ENCODE results near the gene PCDHGC3.

Gene PCDHGC3

DNA sequence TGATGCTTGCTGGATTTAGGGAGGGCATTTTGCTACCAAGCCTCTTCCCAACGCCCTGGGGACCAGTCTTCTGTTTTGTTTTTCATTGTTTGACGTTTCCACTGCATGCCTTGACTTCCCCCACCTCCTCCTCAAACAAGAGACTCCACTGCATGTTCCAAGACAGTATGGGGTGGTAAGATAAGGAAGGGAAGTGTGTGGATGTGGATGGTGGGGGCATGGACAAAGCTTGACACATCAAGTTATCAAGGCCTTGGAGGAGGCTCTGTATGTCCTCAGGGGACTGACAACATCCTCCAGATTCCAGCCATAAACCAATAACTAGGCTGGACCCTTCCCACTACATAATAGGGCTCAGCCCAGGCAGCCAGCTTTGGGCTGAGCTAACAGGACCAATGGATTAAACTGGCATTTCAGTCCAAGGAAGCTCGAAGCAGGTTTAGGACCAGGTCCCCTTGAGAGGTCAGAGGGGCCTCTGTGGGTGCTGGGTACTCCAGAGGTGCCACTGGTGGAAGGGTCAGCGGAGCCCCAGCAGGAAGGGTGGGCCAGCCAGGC is 36.1 kb downstream of the PCDHGC3 start:
- Histone ChIP-seq H3K36me3 (peaks cover 14% of the 10 kb centered on the region), H3K27ac (no peak overlapping the region)

DNA sequence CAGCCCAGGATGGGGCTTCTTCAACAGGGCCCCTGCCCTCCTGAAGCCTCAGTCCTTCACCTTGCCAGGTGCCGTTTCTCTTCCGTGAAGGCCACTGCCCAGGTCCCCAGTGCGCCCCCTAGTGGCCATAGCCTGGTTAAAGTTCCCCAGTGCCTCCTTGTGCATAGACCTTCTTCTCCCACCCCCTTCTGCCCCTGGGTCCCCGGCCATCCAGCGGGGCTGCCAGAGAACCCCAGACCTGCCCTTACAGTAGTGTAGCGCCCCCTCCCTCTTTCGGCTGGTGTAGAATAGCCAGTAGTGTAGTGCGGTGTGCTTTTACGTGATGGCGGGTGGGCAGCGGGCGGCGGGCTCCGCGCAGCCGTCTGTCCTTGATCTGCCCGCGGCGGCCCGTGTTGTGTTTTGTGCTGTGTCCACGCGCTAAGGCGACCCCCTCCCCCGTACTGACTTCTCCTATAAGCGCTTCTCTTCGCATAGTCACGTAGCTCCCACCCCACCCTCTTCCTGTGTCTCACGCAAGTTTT is 36.7 kb downstream of the PCDHGC3 start:
- peak; percentile 81 for DNase-seq

More for the DNA sequence above, 36.1 kb downstream of the PCDHGC3 start:
- TF ChIP-seq, protein P1, sequence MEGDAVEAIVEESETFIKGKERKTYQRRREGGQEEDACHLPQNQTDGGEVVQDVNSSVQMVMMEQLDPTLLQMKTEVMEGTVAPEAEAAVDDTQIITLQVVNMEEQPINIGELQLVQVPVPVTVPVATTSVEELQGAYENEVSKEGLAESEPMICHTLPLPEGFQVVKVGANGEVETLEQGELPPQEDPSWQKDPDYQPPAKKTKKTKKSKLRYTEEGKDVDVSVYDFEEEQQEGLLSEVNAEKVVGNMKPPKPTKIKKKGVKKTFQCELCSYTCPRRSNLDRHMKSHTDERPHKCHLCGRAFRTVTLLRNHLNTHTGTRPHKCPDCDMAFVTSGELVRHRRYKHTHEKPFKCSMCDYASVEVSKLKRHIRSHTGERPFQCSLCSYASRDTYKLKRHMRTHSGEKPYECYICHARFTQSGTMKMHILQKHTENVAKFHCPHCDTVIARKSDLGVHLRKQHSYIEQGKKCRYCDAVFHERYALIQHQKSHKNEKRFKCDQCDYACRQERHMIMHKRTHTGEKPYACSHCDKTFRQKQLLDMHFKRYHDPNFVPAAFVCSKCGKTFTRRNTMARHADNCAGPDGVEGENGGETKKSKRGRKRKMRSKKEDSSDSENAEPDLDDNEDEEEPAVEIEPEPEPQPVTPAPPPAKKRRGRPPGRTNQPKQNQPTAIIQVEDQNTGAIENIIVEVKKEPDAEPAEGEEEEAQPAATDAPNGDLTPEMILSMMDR (IDR thresholded peaks at IDR 0.05; ENCODE audit: low read depth, low read length): no peak
- Histone ChIP-seq H3K9me3 (ENCODE audit: severe bottlenecking) (no peaks in the 10 kb centered on the region), H3K27me3 (ENCODE audit: insufficient read depth, low read depth, severe bottlenecking) (no peaks in the 10 kb centered on the region), H3K4me3 (ENCODE audit: low read depth, low read length) (no peak overlapping the region)
- DNase-seq: no peak

DNA sequence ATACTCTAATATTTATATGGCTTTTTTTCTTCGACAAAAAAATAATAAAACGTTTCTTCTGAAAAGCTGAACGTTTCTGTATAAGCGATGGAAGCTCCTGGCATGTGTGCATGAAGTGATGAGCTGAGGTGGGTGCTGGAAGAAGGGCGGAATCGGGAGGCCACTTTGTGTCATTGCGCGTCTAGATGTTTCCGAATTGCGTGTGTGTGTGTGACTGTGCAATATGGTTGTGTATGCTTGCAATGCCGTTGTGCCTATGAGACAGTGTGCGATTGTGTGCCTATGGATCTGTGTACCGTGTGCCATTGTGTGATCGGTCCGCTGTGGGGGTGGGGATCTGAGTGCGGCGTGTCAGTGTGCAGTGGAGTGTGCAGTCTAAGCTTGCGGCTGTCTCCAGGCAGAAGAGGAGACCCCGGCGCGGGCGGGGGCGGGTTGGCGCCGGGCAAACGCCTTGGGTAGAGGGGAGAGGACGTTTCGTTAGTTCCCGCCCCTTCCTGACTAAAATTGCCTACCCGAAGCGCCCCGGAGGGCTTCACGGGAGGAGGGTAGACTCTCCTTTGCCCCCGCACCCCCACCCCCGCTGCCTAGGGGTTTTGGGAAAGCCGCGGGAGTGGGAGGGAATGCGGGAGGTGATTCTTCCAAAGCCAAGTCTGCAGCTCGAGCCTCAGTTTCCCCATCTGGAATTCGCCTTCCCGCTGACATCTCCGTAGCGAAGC is 37.3 kb downstream of the PCDHGC3 start:
- no peak overlapping the region for H3K27ac ChIP-seq
- H3K4me3 ChIP-seq (ENCODE audit: low read depth, low read length): no peak overlapping the region

More for the DNA sequence above, 36.7 kb downstream of the PCDHGC3 start:
- Histone ChIP-seq H3K36me3 (peaks cover 20% of the 10 kb centered on the region), H3K27me3 (ENCODE audit: insufficient read depth, low read depth, severe bottlenecking) (no peaks in the 10 kb centered on the region), H3K27ac (no peak overlapping the region), H3K9me3 (ENCODE audit: severe bottlenecking) (no peaks in the 10 kb centered on the region), H3K4me3 (ENCODE audit: low read depth, low read length) (no peak overlapping the region)
- TF ChIP-seq, protein P1 (IDR thresholded peaks at IDR 0.05; ENCODE audit: low read depth, low read length): peak; percentile 88

DNA sequence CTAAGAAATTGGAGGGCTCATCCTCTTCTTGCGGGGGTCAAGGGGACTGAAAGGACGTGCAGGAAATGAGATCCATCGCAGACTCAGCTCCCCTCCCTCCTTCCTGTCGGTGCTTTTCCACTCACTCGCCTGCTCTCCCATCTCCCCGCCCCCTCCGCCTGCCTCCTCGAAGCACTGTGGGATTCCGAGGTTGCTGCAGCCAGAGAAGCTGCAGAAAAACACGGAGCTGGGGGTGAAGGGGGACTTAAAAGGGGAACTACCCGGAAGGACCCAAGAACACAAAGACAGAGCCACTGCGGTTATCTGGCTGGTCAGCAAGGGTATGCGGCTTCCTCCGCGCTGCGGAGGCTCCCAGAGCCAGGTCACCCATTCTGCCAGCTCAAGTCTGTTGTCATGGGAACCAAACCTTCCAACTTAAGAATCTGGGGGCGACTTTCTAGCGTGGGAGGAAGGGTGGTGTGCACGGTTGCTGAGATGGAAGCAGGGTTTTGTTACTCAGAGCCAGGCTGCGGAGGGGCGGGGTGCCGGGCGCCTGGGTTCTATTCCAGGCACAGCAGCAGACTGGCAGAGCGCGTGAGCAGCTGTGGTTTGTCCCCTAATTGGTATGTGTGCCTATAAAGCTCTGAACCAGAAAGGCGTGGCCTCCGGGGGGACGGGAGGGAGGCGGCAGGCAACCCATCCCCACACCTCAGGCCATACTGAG is 38.0 kb downstream of the PCDHGC3 start:
- Histone ChIP-seq H3K36me3 (peaks cover 23% of the 10 kb centered on the region), H3K27ac (no peak overlapping the region), H3K4me3 (ENCODE audit: low read depth, low read length) (no peak overlapping the region), H3K9me3 (ENCODE audit: severe bottlenecking) (no peaks in the 10 kb centered on the region), H3K27me3 (ENCODE audit: insufficient read depth, low read depth, severe bottlenecking) (no peaks in the 10 kb centered on the region)
- TF ChIP-seq, protein P1 (IDR thresholded peaks at IDR 0.05; ENCODE audit: low read depth, low read length): no peak
- DNase-seq: no peak

More for the DNA sequence above, 37.3 kb downstream of the PCDHGC3 start:
- TF ChIP-seq, protein P1 (IDR thresholded peaks at IDR 0.05; ENCODE audit: low read depth, low read length): no peak
- H3K27me3 ChIP-seq (ENCODE audit: insufficient read depth, low read depth, severe bottlenecking): no peaks in the 10 kb centered on the region
- peaks cover 20% of the 10 kb centered on the region for H3K36me3 ChIP-seq
- H3K9me3 ChIP-seq (ENCODE audit: severe bottlenecking): no peaks in the 10 kb centered on the region
- no peak for DNase-seq

DNA sequence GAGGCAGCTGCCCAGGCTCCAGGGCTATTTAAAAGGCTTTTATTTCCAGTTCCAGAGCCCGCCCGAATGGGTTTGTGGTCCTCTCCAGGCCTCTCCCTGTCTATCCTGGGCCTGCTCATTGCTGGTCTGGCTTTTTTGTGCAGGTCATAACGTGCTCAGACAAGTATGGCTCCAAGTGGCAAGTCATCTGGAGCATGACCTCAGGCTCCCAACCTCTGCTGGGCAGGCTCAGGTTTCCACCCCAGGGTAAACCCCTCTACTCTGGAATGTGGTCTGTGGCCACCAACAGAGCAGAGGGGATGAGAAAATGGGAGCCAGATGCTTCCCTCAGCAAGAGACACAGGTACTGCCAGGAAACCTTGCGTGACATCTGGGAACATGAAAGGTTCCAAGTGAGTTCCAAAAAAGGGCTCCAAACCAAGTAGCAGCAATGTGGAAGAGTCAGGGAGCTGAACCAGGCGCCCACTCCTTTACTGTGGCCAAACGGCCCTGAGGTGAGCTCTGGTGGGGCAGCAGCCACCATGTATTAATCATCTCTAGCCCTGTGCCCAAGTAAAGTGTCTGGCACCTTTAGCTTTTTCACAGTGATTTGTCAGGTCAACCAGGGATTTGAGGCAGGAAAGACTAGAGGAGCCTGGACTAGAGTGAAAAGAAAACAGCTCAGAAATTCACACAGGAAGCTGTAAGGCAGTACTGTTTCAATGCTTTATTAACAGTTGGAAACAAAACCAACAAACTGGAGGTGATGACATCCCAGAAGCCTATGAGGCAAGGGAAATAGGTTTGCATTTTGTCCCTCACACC is 38.8 kb downstream of the PCDHGC3 start:
- H3K9me3 ChIP-seq (ENCODE audit: severe bottlenecking): no peaks in the 10 kb centered on the region
- TF ChIP-seq, protein P1 (IDR thresholded peaks at IDR 0.05; ENCODE audit: low read depth, low read length): no peak
- no peaks in the 10 kb centered on the region for H3K27me3 ChIP-seq (ENCODE audit: insufficient read depth, low read depth, severe bottlenecking)
- no peak for DNase-seq
- H3K4me3 ChIP-seq (ENCODE audit: low read depth, low read length): no peak overlapping the region
- no peak overlapping the region for H3K27ac ChIP-seq
- H3K36me3 ChIP-seq: peaks cover 30% of the 10 kb centered on the region

All from WERI-Rb-1 (cell line).